Activated T-cell treated with anti-CD3 and anti-CD28 coated beads, Interleukin-2, amount 50 U/mL, for 72 hours (primary cell): ENCODE results near the gene JMJD1C. TPM values are rescaled to one million over a fixed set of nuclear protein-coding genes. Genes with fewer than 3 reads are reported as not detected.

Experiments
- ATAC-seq, 2 donors: fragments of 150-1000 bp; cut with Tn5 transposase; replicated peaks in 1 of 2; 2 replicates each; pipeline ENCODE4 v1.10.0; 2021; ENCODE audit warnings: moderate library complexity in 2 of 2, mild to moderate bottlenecking in 1 of 2
- DNase-seq, 2 donors: peaks; one replicate each; pipeline ENCODE4 v3.0.0; 2021 to 2022; ENCODE audit warnings: mixed read lengths in 1 of 2
- H3K27ac Mint-ChIP-seq: one replicate; pipeline ENCODE4 v1.8.0; 2022; ENCODE audit warnings: mild to moderate bottlenecking, moderate library complexity, mixed read lengths
- H3K27me3 Mint-ChIP-seq: one replicate; pipeline ENCODE4 v1.8.0; 2022; ENCODE audit warnings: low read depth, mixed read lengths
- H3K36me3 Mint-ChIP-seq, 2 donors: one replicate each; pipeline ENCODE4 v1.8.0; 2022; ENCODE audit warnings: mixed read lengths in 2 of 2, mild to moderate bottlenecking in 1 of 2; ENCODE audit not compliant: insufficient read depth in 2 of 2
- H3K4me1 Mint-ChIP-seq: one replicate; pipeline ENCODE4 v1.8.0; 2022; ENCODE audit warnings: low read depth, mixed read lengths
- H3K4me3 Mint-ChIP-seq, 2 donors: one replicate each; pipeline ENCODE4 v1.8.0; 2022; ENCODE audit warnings: mild to moderate bottlenecking in 2 of 2, mixed read lengths in 2 of 2, moderate library complexity in 2 of 2
- H3K9me3 Mint-ChIP-seq, 2 donors: one replicate each; pipeline ENCODE4 v1.8.0; 2022; ENCODE audit warnings: mixed read lengths in 2 of 2
- total RNA-seq, 2 donors: library from RNA; stranded (reverse); gene quantifications; one replicate each; pipeline ENCODE4 v1.2.3, GENCODE V29; 2022

The JMJD1C gene
- total RNA-seq, 2 donors from 2014 or later: 67.3 to 67.5 TPM

GRCh38 chr10:63125459-63125858, 340.3 kb downstream of the JMJD1C start:
- no peak for ATAC-seq
- no peak for DNase-seq
- H3K4me3 Mint-ChIP-seq: no peak overlapping the region
- peaks cover 0 to 2% of the 10 kb centered on the region in 2 donors for H3K9me3 Mint-ChIP-seq
- H3K27ac Mint-ChIP-seq: no peak overlapping the region
- H3K36me3 Mint-ChIP-seq: no peaks in the 10 kb centered on the region
- H3K27me3 Mint-ChIP-seq: peaks cover 6% of the 10 kb centered on the region
- no peaks in the 10 kb centered on the region for H3K4me1 Mint-ChIP-seq

GRCh38 chr10:63123727-63124362, 341.9 kb downstream of the JMJD1C start:
- no peak for DNase-seq
- Mint-ChIP-seq H3K4me1 (no peaks in the 10 kb centered on the region), H3K27me3 (peaks cover 5% of the 10 kb centered on the region), H3K27ac (no peak overlapping the region), H3K9me3 (no peaks in the 10 kb centered on the region), H3K4me3 (no peak overlapping the region), H3K36me3 (no peaks in the 10 kb centered on the region)
- no peak for ATAC-seq

- no peak for ATAC-seq
- no peak overlapping the region for H3K4me3 Mint-ChIP-seq
- no peaks in the 10 kb centered on the region for H3K36me3 Mint-ChIP-seq
Measured at GRCh38 chr10:63120554-63120953, 345.2 kb downstream of the JMJD1C start.

GRCh38 chr10:63119041-63119440, 346.7 kb downstream of the JMJD1C start:
- Mint-ChIP-seq H3K27me3 (peaks cover 4% of the 10 kb centered on the region), H3K27ac (no peak overlapping the region), H3K4me1 (no peaks in the 10 kb centered on the region), H3K4me3 (no peak overlapping the region), H3K36me3 (no peaks in the 10 kb centered on the region), H3K9me3 (no peaks in the 10 kb centered on the region)
- no peak for ATAC-seq
- no peak for DNase-seq

More at GRCh38 chr10:63120554-63120953, 345.2 kb downstream of the JMJD1C start:
- no peak for DNase-seq
- H3K27me3 Mint-ChIP-seq: no peaks in the 10 kb centered on the region
- H3K4me1 Mint-ChIP-seq: no peaks in the 10 kb centered on the region
- no peaks in the 10 kb centered on the region for H3K9me3 Mint-ChIP-seq
- H3K27ac Mint-ChIP-seq: no peak overlapping the region

Other genes starting within 250 kb of the JMJD1C start
- 10 to 100 TPM; 19.0 to 22.1 TPM for gene REEP3, start 55.4 kb upstream of the JMJD1C start, total RNA-seq